Fibroblast of the conjunctiva (primary cell): Measurements from ENCODE around the gene ZFHX3.
"Not testable (repeated sequence)": the region's sequence is repeated elsewhere in the genome, so short reads cannot be mapped to it uniquely, and the experiment has no call there.

Experiments used
- DNase-seq: peaks from one replicate; pipeline ENCODE4 v3.0.0-alpha.2; 2010; ENCODE audit warnings: low read depth

Gene ZFHX3

GRCh38 chr16:72995151-72995881 is 52.6 kb downstream of the ZFHX3 start:
- DNase-seq: no peak

- DNase-seq: no peak
Measured at GRCh38 chr16:72992142-72992601, 55.8 kb downstream of the ZFHX3 start.

- no peak for DNase-seq
Measured at GRCh38 chr16:72991644-72992043, 56.3 kb downstream of the ZFHX3 start.

- no peak for DNase-seq
Measured at GRCh38 chr16:72991211-72991610, 56.7 kb downstream of the ZFHX3 start.

GRCh38 chr16:72990571-72990970 is 57.4 kb downstream of the ZFHX3 start:
- no peak for DNase-seq

GRCh38 chr16:72989579-72990551 is 58.1 kb downstream of the ZFHX3 start:
- DNase-seq: peak; percentile 94

- DNase-seq: not testable (repeated sequence)
Measured at GRCh38 chr16:72989203-72989578, 58.7 kb downstream of the ZFHX3 start.

GRCh38 chr16:72988569-72988968 is 59.4 kb downstream of the ZFHX3 start:
- no peak for DNase-seq

GRCh38 chr16:72987480-72987901 is 60.4 kb downstream of the ZFHX3 start:
- no peak for DNase-seq

- peak; percentile 30 for DNase-seq
Measured at GRCh38 chr16:72985995-72986394, 61.9 kb downstream of the ZFHX3 start.

GRCh38 chr16:72985148-72985941 is 62.6 kb downstream of the ZFHX3 start:
- DNase-seq: peak; percentile 77

- DNase-seq: no peak
Measured at GRCh38 chr16:72983728-72984350, 64.1 kb downstream of the ZFHX3 start.

GRCh38 chr16:72983241-72983640 is 64.7 kb downstream of the ZFHX3 start:
- no peak for DNase-seq

GRCh38 chr16:72979974-72980373 is 68.0 kb downstream of the ZFHX3 start:
- no peak for DNase-seq

GRCh38 chr16:72978212-72978611 is 69.7 kb downstream of the ZFHX3 start:
- DNase-seq: no peak

GRCh38 chr16:72977127-72977526 is 70.8 kb downstream of the ZFHX3 start:
- DNase-seq: no peak

- no peak for DNase-seq
Measured at GRCh38 chr16:72976438-72977064, 71.4 kb downstream of the ZFHX3 start.

GRCh38 chr16:72975809-72976437 is 72.0 kb downstream of the ZFHX3 start:
- DNase-seq: no peak

GRCh38 chr16:72974142-72974769 is 73.7 kb downstream of the ZFHX3 start:
- no peak for DNase-seq

GRCh38 chr16:72972878-72973571 is 74.9 kb downstream of the ZFHX3 start:
- DNase-seq: no peak
